Measurements from ENCODE around the gene PIEZO1.

GRCh38 chr16:88681709-88682451, 103.1 kb downstream of the PIEZO1 start:
- TF ChIP-seq CTCF (conservative IDR thresholded peaks at IDR 0.05 in 1 of 2, IDR thresholded peaks at IDR 0.05 in 1 of 2; ENCODE audit: low read depth in 1 of 2, low read length in 2 of 2) (no peak), EZH2 (IDR thresholded peaks at IDR 0.05; ENCODE audit: low read length, missing control alignments) (no peak)

Measured in fibroblast of lung (primary cell).